Loucy (cell line): Measurements from ENCODE around the gene FAM117B.

Experiments used
- H2AFZ ChIP-seq: fragments of 200-600 bp; sonication (generic); 2 replicates; pipeline ENCODE4 v1.6.0; 2016; ENCODE audit warnings: antibody characterized with exemption, mild to moderate bottlenecking, low read length, moderate library complexity
- H3F3A ChIP-seq: fragments of 200-600 bp; 2 replicates; pipeline ENCODE4 v1.6.0; 2016; ENCODE audit warnings: antibody characterized with exemption, low read depth, mild to moderate bottlenecking
- H3K27me3 ChIP-seq: fragments of 200-600 bp; sonication (generic); 2 replicates; pipeline ENCODE4 v1.6.1; 2014; ENCODE audit warnings: low read length, mild to moderate bottlenecking; ENCODE audit not compliant: insufficient read depth, poor library complexity, severe bottlenecking
- H3K36me3 ChIP-seq: fragments of 200-600 bp; sonication (generic); 2 replicates; pipeline ENCODE4 v1.6.1; 2016; ENCODE audit warnings: low read length; ENCODE audit not compliant: insufficient read depth
- H3K4me1 ChIP-seq: fragments of 200-600 bp; sonication (generic); 2 replicates; pipeline ENCODE4 v1.5.1; 2014; ENCODE audit warnings: low read length, mild to moderate bottlenecking; ENCODE audit not compliant: insufficient read depth, poor library complexity, severe bottlenecking
- H3K4me2 ChIP-seq: fragments of 200-600 bp; sonication (generic); 2 replicates; pipeline ENCODE4 v1.6.0; 2014; ENCODE audit warnings: antibody characterized with exemption, low read length, low read depth, mild to moderate bottlenecking; ENCODE audit not compliant: poor library complexity, severe bottlenecking
- H3K4me3 ChIP-seq: fragments of 200-600 bp; sonication (generic); 2 replicates; pipeline ENCODE4 v1.5.1; 2014; ENCODE audit warnings: low read length, mild to moderate bottlenecking, mixed read lengths; ENCODE audit not compliant: poor library complexity, severe bottlenecking
- H3K79me2 ChIP-seq: fragments of 200-600 bp; sonication (generic); 2 replicates; pipeline ENCODE4 v1.6.1; 2014; ENCODE audit warnings: low read length; ENCODE audit not compliant: insufficient read depth
- H3K9ac ChIP-seq: fragments of 200-600 bp; sonication (generic); 2 replicates; pipeline ENCODE4 v1.6.0; 2014; ENCODE audit warnings: mild to moderate bottlenecking, low read depth, low read length, moderate library complexity; ENCODE audit not compliant: poor library complexity, severe bottlenecking
- H3K9me2 ChIP-seq: fragments of 200-600 bp; sonication (generic); replicated peaks from 2 replicates; pipeline ENCODE4 v1.6.1; 2016; ENCODE audit warnings: low read depth, low read length, mixed read lengths
- H3K9me3 ChIP-seq: fragments of 200-600 bp; sonication (generic); 2 replicates; pipeline ENCODE4 v1.6.1; 2014; ENCODE audit warnings: mild to moderate bottlenecking, antibody characterized with exemption, low read length, low read depth; ENCODE audit not compliant: insufficient read depth
- H4K20me1 ChIP-seq: fragments of 200-600 bp; sonication (generic); 2 replicates; pipeline ENCODE4 v1.6.0; 2014; ENCODE audit warnings: antibody characterized with exemption, low read length, mild to moderate bottlenecking; ENCODE audit not compliant: insufficient read depth, poor library complexity, severe bottlenecking
- CTCF ChIP-seq: fragments of 200-600 bp; sonication (generic); conservative IDR thresholded peaks from 2 replicates; pipeline ENCODE4 v1.5.1; 2014; ENCODE audit warnings: mild to moderate bottlenecking, antibody characterized with exemption, low read length
- EZH2phosphoT487 ChIP-seq: fragments of 200-600 bp; IDR thresholded peaks from 2 replicates; pipeline ENCODE4 v1.6.1; 2018; ENCODE audit warnings: antibody characterized with exemption, mild to moderate bottlenecking, moderate library complexity, borderline replicate concordance

FAM117B gene

GRCh38 chr2:202726070-202726469 is 91.3 kb downstream of the FAM117B start:
- TF ChIP-seq EZH2phosphoT487 (no peak), CTCF (no peak)
- Histone ChIP-seq H3K9ac (no peak overlapping the region), H3K4me1 (no peaks in the 10 kb centered on the region), H3K9me2 (no peaks in the 10 kb centered on the region), H2AFZ (no peak overlapping the region), H3K9me3 (no peaks in the 10 kb centered on the region), H3K27me3 (no peaks in the 10 kb centered on the region), H3K4me2 (no peak overlapping the region), H3F3A (no peaks in the 10 kb centered on the region), H4K20me1 (no peaks in the 10 kb centered on the region), H3K36me3 (peaks cover 34% of the 10 kb centered on the region; the same call in 1 of the 2 replicates), H3K79me2 (peaks cover 12% of the 10 kb centered on the region; the same call in 1 of the 2 replicates), H3K4me3 (no peak overlapping the region)

- Histone ChIP-seq H3K79me2 (no peaks in the 10 kb centered on the region), H3F3A (no peaks in the 10 kb centered on the region), H3K27me3 (no peaks in the 10 kb centered on the region), H3K9me2 (no peaks in the 10 kb centered on the region), H3K9ac (no peak overlapping the region), H3K36me3 (peaks cover 28% of the 10 kb centered on the region; the same call in 1 of the 2 replicates), H3K4me1 (no peaks in the 10 kb centered on the region), H3K4me3 (no peak overlapping the region), H3K4me2 (no peak overlapping the region), H3K9me3 (peaks cover 5% of the 10 kb centered on the region; the same call in 1 of the 2 replicates), H4K20me1 (no peaks in the 10 kb centered on the region), H2AFZ (no peak overlapping the region)
- TF ChIP-seq EZH2phosphoT487 (no peak), CTCF (no peak)
Observed at GRCh38 chr2:202736826-202737225, 102.1 kb downstream of the FAM117B start.

GRCh38 chr2:202743613-202744012 is 108.8 kb downstream of the FAM117B start:
- Histone ChIP-seq H4K20me1 (no peaks in the 10 kb centered on the region), H3K36me3 (peaks cover 23% of the 10 kb centered on the region), H3K9ac (no peak overlapping the region), H3K9me2 (no peaks in the 10 kb centered on the region), H3K9me3 (peaks cover 19% of the 10 kb centered on the region; the same call in 1 of the 2 replicates), H3K4me3 (no peak overlapping the region), H3K79me2 (no peaks in the 10 kb centered on the region), H3F3A (no peaks in the 10 kb centered on the region), H3K27me3 (no peaks in the 10 kb centered on the region), H2AFZ (no peak overlapping the region), H3K4me2 (no peak overlapping the region), H3K4me1 (no peaks in the 10 kb centered on the region)
- TF ChIP-seq EZH2phosphoT487 (no peak), CTCF (no peak)
